Measurements from ENCODE around the gene DEPDC1B.
"Not testable (repeated sequence)": the region's sequence is repeated elsewhere in the genome, so short reads cannot be mapped to it uniquely, and the experiment has no call there.

Gene DEPDC1B

GRCh38 chr5:60583616-60584015 lies 116.3 kb downstream of the DEPDC1B start:
- peak; percentile 28 for DNase-seq

DNA sequence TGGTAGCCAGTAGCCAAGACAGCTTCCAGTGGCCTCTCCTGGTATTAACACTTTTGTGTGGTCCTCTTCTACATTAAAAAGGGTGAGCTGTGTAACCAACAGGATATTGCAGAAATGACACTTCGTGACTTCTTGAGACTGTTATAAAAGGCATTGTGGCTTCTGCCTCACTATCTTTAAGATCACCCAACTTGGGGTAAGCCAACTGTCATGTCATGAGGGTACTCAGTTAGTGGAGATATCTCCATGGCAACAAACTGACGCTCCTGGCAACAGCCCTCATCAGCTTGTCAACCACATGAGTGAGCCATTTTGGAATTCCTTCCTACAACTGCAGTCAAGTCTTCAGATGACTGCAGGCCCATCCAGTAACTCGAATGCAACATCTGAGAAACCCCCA lies 121.7 kb downstream of the DEPDC1B start:
- DNase-seq, result peak; percentile 12

- no peak for DNase-seq
Measured at GRCh38 chr5:60577116-60577515, 122.8 kb downstream of the DEPDC1B start.

DNA sequence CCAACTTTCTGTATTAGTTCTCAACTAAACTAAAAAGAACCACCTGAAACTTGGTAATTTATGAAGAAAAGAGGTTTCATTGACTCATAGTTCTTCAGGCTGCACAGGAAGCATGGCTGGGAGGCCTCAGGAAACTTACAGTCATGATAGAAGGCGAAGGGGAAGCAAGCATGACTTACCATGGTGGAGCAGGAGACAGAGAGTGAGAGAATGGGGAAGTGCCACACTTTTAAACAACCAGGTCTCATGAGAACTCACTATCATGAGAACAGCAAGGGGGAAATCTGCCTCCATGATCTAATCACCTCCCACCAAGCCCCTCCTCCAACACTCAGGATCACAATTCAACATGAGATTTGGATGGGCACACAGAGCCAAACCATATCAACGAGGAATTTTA lies 123.5 kb downstream of the DEPDC1B start:
- no peak for DNase-seq

- no peak for DNase-seq
Measured at GRCh38 chr5:60568646-60569045, 131.3 kb downstream of the DEPDC1B start.

GRCh38 chr5:60563696-60564324 lies 136.2 kb downstream of the DEPDC1B start:
- DNase-seq, result no peak

GRCh38 chr5:60553291-60553690 lies 146.7 kb downstream of the DEPDC1B start:
- not testable (repeated sequence) for DNase-seq

DNA sequence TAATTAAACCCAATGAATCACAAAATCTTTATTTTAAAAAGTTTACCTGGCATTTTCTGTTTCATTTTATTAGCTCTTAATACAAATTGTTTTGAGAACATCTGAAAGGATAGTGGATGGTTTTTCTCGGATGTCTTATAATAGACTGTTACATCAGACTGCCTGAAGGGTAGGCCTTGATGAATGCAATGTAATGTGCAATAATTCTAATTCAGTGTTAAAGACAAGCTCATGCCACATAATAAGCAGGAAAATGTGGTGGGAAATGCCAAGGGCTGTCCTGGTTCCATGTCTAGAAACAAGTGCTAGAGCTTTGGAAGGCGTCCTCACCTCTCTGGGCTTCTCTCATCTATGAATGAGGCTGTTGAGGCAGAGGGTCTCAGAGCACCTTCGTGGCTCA lies 148.1 kb downstream of the DEPDC1B start:
- no peak for DNase-seq

GRCh38 chr5:60551250-60551649 lies 148.7 kb downstream of the DEPDC1B start:
- DNase-seq, result no peak

DNA sequence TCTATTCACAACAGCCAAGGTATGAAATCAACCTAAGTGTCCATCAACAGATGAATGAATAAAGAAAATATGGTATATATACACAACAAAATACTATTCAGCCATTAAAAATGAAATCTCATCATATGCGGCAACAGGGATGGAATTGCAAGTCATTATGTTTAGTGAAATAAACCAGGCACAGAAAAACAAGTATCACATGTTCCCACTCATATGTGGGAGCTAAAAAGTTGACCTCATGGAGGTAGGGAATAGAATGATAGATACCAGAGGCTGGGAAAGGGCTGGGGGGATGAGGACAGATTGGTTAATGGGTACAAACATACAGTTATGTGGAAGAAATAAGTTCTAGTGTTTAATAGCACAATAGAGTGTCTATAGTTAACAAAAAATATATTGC lies 149.7 kb downstream of the DEPDC1B start:
- DNase-seq, result no peak

- DNase-seq, result no peak
Measured at GRCh38 chr5:60549841-60550240, 150.1 kb downstream of the DEPDC1B start.
